Astrocyte of the spinal cord (primary cell): ENCODE results near the gene HOXA7.

ENCODE experiments used
- DNase-seq: peaks from one replicate; pipeline ENCODE4 v3.0.0; 2011; ENCODE audit warnings: low read depth, low spot score
- H3K4me3 ChIP-seq: 2 replicates; pipeline ENCODE4 v1.5.1; 2011; ENCODE audit warnings: low read depth, mild to moderate bottlenecking, low read length, moderate library complexity
- in situ Hi-C: cut with HindIII; loops from 2 replicates; pipeline ENCODE4 v1.10.0; 2017; ENCODE audit warnings: low sequenced_read_pairs
- TF ChIP-seq, protein P1 (sequence below): IDR thresholded peaks from 2 replicates; pipeline ENCODE4 v1.5.1; 2012; ENCODE audit warnings: low read depth, mild to moderate bottlenecking, low read length, inconsistent platforms

Gene HOXA7

DNA sequence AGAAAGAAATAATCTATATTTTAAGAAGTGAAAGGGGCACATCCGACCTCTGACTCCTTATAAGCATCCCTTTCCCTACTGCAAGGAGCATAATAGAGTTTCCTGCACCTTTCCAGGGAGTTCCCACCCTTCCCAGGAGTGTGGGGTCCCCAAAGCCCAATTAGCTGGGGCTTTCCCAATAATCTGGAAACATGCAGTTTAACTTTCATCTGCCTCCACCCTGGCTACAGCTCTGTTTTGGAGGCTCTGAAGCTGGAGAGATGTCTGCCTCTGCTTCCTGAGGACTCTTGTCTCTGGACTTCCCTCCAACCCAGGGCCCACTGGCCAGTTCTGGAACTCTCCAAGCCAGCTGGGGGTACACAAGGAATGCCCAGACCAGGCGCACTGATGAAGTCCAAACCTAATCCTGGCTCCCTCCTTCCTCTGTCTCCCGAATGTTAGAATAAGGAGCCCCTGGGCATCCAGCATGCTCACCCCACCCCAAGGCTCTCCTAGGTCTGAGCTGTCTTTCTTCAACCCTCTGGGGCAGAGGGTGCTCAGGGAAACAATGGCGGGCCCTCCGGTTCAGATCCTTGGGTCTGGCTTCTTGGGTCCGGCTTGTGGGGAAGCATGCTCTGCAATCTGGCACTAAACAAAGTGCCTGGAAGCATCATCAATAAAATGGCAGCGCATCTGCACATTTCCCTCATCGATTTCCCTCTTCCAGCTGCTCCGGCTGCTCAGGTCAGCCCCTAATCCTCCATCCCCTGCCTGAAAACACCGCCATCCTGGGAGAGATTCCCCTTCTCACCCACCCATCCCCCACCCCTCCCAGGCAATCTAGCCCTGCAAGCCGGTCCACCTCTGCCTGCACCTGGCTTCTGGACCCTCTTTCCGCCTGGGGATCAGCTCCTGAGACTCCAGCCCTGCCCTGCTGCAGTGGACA, 39.3 kb downstream of the HOXA7 start:
- no peak for DNase-seq
- TF ChIP-seq, protein P1, sequence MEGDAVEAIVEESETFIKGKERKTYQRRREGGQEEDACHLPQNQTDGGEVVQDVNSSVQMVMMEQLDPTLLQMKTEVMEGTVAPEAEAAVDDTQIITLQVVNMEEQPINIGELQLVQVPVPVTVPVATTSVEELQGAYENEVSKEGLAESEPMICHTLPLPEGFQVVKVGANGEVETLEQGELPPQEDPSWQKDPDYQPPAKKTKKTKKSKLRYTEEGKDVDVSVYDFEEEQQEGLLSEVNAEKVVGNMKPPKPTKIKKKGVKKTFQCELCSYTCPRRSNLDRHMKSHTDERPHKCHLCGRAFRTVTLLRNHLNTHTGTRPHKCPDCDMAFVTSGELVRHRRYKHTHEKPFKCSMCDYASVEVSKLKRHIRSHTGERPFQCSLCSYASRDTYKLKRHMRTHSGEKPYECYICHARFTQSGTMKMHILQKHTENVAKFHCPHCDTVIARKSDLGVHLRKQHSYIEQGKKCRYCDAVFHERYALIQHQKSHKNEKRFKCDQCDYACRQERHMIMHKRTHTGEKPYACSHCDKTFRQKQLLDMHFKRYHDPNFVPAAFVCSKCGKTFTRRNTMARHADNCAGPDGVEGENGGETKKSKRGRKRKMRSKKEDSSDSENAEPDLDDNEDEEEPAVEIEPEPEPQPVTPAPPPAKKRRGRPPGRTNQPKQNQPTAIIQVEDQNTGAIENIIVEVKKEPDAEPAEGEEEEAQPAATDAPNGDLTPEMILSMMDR = no peak
- H3K4me3 ChIP-seq = peak overlapping the region; percentile 89
- in situ Hi-C loops = no loop called here

DNA sequence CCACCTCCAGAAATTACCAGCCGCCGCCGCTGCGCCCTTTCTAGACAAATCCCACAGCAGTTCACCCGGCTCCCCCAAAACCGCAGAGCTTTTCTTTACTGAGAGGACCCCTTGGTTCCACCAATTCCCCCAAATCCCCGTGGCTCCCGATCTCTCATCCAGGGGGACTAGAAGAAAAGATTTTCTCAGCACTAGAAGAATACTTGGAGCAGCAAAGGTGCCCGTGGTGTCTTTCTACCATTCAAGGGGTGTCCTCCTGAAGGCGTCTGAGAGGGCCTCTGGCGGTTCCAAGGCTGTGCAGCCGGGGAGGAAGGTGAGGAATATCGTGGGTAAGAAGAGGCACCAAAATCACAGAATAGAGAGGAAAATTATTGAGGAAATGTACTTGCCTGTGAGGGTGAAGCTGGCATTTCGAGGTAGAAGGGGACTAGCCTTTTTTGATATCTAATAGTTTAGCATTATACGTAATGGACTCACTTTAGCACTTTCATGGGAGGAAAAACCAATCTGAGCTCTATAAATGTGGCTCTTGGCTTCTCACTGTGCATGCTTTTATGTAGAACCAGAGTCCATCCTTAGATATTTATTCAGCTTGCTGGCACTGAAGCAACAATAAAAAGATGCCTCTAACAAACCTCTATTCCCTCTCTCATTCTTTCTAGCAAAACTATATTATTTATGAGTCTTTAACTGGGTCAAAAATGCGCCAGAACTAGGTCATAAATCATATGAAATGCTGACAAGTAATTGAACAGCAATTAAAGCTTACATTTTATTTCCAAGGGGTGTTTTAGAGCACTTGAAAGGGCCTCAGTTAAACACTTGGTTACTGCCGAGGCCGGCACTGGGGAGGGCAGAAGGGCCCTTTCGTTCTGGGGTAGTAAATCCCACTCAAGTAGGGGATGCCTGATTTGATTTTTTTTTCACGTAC, 40.2 kb downstream of the HOXA7 start:
- in situ Hi-C loops = no loop called here
- peak overlapping the region; percentile 89 for H3K4me3 ChIP-seq
- DNase-seq = no peak
- TF ChIP-seq, protein P1 = no peak

DNA sequence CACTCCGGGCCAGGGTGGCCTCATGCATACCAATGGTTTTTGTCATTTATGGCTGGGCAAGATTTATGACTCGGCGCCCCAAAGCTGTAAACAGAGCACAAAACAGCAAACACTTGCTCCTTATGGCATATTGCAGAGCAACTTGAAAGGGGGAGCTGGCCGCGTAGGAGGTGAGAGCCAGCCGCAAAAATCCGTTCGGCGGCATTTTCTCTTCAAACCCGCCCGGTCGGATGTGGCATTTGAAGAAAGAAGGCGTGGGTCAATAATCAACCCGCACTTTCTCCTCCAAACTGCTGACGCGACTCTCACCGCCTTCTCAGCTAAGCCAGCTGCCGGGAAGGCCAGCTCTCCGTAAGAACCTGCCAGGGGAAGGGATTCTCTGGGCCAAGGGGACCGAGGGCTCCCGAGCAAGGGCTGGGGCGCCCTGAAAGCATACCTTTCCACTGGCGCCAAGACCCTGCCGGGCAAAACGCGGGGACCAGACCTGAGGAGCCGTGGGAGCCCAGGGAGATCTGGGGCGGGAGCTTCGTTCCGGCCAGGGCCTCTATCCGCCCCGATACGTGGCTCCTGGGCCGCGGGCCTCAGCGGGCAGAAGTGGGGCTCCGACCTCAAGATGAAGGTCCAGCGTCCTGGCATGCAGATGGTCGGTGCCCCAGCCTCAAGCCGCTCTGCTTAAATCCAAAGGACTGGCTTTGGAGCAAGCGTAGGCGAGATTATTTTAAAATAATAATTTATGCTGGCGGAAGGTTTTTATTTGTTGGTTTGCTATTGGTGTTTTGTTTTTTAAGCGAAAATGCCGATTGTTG, 41.1 kb downstream of the HOXA7 start:
- TF ChIP-seq, protein P1 = no peak
- peak overlapping the region; percentile 89 for H3K4me3 ChIP-seq
- in situ Hi-C loops = no loop called here
- peak; percentile 86 for DNase-seq

DNA sequence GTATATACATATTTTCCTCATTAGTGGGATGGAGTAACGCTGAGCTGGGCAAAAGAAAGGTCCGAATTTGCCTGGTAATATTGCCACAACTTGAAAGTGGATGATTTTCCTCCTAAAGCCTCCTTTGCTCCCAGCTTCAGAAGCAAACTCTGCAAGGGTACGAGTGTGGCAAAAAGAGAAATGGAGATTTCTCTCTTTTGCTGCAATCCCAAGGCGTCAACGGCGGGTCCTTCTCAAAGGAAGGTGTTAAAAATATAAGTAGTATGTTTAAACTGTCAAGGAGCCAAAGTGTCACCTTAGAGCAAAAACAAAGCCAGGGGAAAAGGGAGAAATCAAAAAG, 41.6 kb downstream of the HOXA7 start:
- H3K4me3 ChIP-seq = peak overlapping the region; percentile 89
- TF ChIP-seq, protein P1 = no peak
- no peak for DNase-seq
- in situ Hi-C loops = no loop called here

DNA sequence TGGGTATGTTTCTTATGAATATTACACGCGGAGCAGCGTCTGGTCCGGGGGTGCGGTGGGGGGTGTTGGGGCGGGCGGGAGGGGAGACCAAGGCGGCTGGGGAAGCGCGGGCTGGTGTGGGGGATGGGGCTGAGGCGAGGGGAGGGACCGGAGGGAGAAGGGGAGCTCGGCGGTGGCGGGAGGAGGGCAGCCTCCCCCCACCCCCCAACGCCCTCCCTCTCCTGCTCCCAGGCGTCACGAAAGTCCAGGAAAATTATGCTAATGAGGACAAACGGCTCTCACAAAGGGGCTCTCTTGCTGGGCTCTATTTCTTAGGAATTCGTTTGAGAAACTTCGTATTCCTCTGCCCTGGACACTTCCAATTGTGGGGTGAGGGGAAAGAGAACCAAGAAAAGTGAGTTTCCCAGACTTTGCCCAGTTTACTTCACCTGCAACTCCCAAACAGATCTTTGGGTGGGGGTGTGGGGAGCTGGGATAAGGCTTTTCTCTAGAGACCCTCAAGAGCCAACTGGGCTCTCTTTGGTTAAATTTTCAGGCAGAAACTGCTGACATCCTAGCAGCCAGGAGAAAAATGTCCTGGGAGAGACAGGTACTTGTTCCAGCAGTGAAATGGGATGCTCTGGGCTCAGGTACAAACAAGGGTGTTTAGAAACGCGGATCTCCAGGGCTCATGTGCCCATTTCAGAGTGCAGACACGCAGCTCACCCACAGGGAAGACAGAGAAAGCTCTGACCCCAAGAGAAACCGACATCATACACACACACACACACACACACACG, 42.3 kb downstream of the HOXA7 start:
- TF ChIP-seq, protein P1 = no peak
- DNase-seq = peak; percentile 88
- in situ Hi-C loops = no loop called here
- peak overlapping the region; percentile 89 for H3K4me3 ChIP-seq
